Measurements from ENCODE around the gene COQ8A.

COQ8A gene

DNA sequence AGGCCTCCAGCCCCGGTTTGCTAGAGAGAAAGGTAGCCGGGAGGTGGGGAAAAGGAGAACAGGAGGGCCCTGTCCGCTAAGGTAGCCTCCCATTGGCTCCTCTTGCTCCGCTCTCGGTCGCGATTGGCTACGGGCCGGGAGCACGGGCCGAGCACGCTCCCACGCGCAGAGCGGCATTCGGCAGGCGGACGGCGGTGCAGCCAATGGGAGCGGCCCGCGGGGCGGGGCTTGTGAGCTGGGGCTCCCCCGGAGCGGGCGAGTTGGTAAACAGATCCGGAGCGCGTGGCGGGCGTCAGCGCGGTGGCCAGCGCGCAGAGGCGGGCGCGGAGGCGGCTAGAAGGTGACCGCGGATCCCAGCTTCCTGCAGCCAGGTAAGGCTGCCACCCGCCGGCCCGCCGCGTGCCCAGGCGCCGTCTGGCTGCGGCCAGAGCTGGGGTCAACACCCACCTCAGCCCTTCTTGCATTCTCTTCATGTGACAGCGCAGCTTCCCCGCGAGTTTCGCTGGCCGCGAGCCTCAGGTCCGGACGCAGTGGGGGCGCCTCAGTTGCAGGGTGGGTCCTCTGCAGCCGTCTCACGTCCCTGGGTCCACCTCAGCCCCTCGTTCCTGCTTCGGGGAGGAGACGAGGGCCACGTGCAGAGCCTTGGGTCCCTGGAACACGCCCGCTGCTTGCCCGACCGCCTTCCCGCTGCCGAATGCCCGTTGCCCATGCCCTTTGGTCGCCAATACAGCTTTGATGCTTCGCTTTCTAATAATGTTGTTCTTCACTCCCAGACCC lies at the start of gene COQ8A:
Gene COQ8A (plus strand): TSS at position 266 of the 777 bp plus-strand sequence. CDS start 21,092 bp downstream, outside the sequence.
- DNase-seq (ENCODE audit: low read depth in 1 of 2, low spot score in 1 of 2): peak; percentile 99

GRCh38 chr1:226890331-226891108 lies 49.6 kb upstream of the COQ8A start:
- DNase-seq (ENCODE audit: low read depth in 1 of 2, low spot score in 1 of 2): no peak

GRCh38 chr1:226891346-226891745 lies 48.7 kb upstream of the COQ8A start:
- DNase-seq (ENCODE audit: low read depth in 1 of 2, low spot score in 1 of 2): no peak

DNA sequence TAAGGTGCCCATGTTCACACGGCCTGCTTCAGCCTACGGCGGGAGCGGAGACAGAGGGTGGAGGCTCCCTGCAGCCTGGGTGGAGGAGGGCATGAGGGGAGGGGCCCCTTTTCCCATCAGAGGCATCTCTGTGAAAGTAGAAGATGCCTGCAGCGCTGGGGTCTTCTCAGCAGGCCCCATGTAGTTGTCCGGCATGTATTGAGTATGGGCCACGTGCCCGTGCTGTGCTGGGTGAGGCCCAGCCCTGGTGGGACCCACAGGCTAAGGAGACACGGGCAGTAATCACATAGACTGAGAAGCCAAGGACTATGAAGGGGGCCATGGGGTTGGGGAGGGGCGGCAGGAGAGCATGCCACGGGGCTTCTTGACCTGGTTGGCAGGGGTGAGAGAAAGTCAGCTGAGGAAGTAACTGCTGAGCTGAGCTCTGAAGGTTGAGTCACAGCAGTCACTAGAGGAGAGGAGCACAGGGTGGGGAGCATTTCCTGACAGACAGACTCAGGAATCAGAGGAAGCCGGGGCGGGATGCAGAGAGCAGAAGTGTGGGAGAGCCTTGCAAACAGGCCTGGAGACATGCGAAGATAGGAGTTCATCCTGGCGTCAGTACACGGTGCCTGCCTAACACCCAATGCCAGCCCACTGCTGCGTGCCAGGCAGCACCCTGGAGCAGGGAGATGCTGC lies 48.1 kb upstream of the COQ8A start:
- no peak for DNase-seq (ENCODE audit: low read depth in 1 of 2, low spot score in 1 of 2)

- DNase-seq (ENCODE audit: low read depth in 1 of 2, low spot score in 1 of 2): no peak
Observed at GRCh38 chr1:226892524-226892875, 47.6 kb upstream of the COQ8A start.

GRCh38 chr1:226893936-226894335 lies 46.2 kb upstream of the COQ8A start:
- DNase-seq (ENCODE audit: low read depth in 1 of 2, low spot score in 1 of 2): no peak

DNA sequence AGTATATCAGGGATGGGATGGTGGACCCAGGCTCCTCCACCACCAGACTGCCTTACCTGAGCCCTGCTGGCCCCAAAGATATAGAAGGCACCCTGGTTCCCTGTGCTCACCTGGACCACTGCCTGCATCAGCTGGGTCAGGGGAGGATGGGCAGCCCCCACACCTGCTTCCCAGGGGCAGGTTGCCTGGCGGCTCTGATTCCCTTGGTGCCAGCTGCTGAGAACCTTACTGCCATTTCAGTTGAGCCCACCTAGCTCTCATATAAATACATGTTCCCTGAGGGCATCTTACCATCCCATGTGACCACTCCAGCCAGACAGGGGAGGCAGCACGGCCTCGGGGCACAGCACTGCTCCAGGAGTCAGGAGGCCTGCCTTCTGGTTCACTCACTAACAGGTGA lies 45.3 kb upstream of the COQ8A start:
- no peak for DNase-seq (ENCODE audit: low read depth in 1 of 2, low spot score in 1 of 2)

- DNase-seq (ENCODE audit: low read depth in 1 of 2, low spot score in 1 of 2): no peak
Observed at GRCh38 chr1:226895644-226896043, 44.5 kb upstream of the COQ8A start.

DNA sequence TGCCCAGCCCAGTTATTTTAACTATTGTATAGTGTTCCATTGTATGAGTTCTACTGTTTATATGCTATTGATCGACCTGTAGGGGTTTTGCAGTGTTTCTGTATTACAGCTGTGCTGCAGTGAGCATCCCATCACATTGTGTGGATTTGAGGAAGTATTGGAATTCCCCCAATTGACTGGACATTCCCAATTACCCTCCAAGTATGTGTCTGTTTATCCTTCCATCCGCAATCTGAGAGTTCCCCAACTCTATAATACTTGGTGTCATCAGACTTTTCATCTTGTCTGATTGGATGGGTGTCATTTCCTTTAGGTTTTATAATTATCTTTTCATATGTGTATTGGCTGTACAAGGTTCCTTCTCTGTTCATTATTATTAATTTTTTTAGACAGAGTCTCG lies 41.8 kb upstream of the COQ8A start:
- no peak for DNase-seq (ENCODE audit: low read depth in 1 of 2, low spot score in 1 of 2)

DNA sequence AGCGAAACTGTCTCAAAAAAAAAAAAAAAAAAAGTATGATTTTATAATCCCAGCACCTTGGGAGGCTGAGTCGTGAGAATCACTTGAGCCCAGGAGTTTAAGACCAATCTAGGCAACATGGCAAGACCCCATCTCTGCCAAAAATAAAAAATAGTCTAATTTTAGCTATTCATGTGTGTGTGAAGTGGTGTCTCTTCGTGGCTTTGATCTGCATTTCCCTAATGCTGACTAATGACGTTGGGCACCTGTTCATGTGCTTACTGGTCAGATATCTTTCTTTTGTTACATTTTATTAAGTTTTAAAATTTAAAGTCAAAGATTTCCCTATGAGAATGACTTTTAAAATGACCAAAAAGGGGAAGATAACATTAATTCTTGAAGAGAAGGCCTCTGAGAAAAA lies 38.7 kb upstream of the COQ8A start:
- no peak for DNase-seq (ENCODE audit: low read depth in 1 of 2, low spot score in 1 of 2)

DNA sequence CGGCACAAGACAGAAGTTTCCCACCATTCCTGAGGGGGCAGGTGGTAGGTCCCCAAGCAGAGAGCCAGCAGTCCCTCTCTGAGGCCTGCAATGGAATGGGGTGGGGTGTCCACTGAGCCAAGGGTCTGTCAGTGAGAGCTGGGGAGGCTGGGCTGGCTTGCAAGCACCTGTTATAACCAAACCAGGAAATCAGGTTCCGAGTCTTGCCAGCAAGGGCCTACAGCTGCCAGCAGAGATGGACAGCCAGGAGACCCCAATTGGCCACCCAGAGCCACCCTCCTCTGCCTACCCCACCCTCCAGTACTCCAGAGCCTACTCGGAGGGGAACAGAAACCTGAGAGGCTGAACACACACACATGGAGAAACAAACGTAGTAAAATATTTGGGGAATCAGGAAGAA lies 37.5 kb upstream of the COQ8A start:
- DNase-seq (ENCODE audit: low read depth in 1 of 2, low spot score in 1 of 2): no peak

DNA sequence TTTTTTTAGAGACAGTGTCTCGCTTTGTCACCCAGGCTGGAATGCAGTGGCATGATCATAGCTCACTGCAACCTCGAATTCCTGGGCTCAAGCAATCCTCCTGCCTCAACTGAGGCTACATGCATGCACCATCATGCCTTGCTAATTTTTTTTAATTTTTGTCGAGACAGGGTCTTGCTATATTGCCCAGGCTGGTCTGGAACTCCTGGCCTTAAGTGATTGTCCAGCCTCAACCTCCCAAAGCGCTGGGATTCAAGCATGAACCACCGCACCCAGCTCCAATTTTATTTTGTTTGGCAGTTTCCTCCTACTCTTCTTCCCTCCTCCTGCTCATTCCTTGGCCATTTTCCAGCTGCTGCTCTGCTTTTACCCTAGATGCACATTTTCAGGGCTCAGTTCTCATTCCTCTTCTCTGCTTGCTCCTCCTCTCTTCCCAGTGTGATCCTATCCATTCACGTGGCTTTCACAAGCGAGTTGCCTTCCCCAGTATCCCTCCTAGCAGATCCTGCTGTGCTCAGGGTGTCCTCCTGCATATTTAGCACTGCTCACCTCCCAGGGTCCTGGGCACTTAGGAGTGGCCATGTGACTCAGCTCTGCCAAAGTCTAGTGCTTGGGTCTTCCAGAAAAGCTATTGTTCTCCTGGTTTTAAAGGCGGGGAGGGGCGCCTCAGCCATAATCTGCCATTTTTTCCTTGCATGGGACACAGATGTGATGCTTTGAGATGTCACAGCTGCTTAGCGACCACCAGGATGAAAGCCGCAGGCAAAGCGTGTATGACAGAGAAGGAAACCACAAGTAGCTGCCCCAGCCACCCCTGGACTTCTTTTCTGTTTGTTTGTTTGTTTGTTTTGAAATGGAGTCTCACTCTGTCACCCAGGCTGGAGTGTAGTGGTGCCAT lies 36.0 kb upstream of the COQ8A start:
- no peak for DNase-seq (ENCODE audit: low read depth in 1 of 2, low spot score in 1 of 2)

DNA sequence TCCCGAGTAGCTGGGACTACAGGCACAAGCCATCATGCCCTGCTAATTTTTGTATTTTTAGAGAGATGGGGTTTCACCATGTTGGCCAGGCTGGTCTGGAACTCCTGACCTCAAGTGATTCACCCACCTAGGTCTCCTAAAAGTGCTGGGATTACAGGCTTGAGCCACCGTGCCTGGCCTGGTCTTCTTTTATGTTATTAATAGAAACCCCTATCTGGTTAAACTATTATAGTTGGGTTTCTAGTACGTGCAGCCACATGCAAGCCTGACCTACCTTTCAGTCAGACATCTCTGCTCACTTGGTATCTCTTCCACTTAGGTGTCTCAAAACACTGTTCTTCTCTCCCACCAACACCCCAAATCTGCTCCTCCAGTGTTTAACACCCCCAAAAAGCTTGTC lies 35.3 kb upstream of the COQ8A start:
- DNase-seq (ENCODE audit: low read depth in 1 of 2, low spot score in 1 of 2): no peak

DNA sequence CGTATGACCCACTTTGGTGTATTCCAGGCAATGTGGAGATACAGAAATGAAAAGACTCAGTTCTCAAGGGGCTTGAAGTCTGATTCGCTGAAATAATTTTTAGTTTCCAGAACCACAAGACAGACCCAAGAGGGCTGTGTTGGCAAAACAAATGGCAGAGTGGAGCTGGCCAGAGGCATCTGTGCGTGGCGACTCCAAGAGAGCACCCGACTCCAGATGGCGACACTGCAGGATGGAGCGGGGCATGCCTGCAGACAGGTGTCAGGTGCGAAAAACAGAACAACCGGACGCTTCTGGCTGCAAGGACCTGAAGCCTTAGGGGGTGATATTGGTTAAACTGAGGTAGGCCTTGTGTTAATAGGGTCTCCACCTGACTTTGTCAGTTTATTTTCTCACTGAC lies 31.7 kb upstream of the COQ8A start:
- DNase-seq (ENCODE audit: low read depth in 1 of 2, low spot score in 1 of 2): no peak

DNA sequence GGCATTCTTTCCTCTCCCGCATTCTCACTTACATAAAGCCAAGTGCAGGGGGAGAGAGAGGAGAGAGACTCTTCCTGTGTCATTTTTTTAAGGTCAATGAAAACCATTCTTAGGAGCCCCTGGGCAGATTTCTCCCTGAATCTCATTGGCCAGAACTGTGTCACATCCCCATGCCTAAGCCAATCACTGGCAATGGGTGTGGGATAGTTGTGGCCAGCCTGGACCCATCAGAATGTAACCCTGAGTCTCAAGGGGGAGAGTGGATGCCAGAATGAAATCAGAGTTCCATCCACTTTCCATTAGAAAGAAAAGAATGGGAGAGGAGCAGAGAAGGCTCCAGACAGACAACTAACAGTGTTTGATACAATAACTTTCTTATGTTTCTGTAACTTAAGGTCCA lies 31.2 kb upstream of the COQ8A start:
- no peak for DNase-seq (ENCODE audit: low read depth in 1 of 2, low spot score in 1 of 2)

GRCh38 chr1:226912587-226913176 lies 27.4 kb upstream of the COQ8A start:
- DNase-seq (ENCODE audit: low read depth in 1 of 2, low spot score in 1 of 2): peak in 1 of 2 donors; percentile 40

DNA sequence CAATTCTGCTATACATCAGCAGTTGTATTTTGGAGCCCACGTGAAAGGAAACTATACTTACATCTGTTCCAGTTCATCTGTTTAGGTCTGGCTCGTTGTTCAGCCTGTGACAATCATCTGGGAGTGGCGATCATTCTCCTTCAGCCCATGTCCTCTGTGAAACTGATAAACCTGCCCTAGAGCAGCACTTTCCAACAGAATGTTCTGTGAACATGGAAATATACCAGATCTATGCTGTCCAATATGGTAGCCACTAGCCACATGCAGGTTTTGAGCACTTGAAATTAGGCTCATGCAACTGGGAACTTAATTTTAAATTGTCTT lies 24.5 kb upstream of the COQ8A start:
- no peak for DNase-seq (ENCODE audit: low read depth in 1 of 2, low spot score in 1 of 2)

- DNase-seq (ENCODE audit: low read depth in 1 of 2, low spot score in 1 of 2): no peak
Observed at GRCh38 chr1:226916497-226916896, 23.6 kb upstream of the COQ8A start.

GRCh38 chr1:226919587-226919986 lies 20.5 kb upstream of the COQ8A start:
- no peak for DNase-seq (ENCODE audit: low read depth in 1 of 2, low spot score in 1 of 2)

GRCh38 chr1:226919995-226920394 lies 20.1 kb upstream of the COQ8A start:
- DNase-seq (ENCODE audit: low read depth in 1 of 2, low spot score in 1 of 2): no peak

DNA sequence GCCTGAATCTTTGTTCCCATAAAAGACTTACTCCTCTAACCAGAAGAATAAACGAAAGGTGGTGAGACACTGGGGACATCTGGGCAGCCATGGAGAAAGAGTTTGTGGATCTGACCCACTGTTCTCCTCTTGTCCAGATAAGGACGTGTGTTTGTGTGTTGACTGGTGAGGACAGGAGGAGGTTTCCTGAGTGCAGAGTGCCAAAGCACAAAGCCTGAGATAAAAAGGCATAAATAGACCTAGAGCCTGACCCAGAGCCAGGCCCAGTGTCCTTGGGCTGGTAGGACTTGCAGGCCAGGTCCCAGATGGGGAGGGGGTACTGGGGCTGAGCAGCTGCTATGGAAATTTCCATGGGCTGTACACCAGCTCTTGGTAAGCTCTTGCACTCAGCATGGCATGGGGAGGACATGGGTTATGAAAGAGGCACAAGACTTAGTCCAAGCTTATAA lies 19.6 kb upstream of the COQ8A start:
- no peak for DNase-seq (ENCODE audit: low read depth in 1 of 2, low spot score in 1 of 2)
